H1 (cell line): ENCODE measurements around the gene CLN6.

Experiments
- CTCF ChIP-seq, 3 experiments: IDR thresholded peaks; 1 replicate in 2 of 3; 2 replicates in 1 of 3; pipeline versions ENCODE4 v1.5.1 to v1.6.1; 2011; ENCODE audit warnings: low read length in 3 of 3, mild to moderate bottlenecking in 3 of 3, inconsistent platforms in 2 of 3, low read depth in 1 of 3, moderate library complexity in 1 of 3; ENCODE audit not compliant: insufficient read depth in 1 of 3; ENCODE audit errors: control extremely low read depth in 1 of 3
- HDAC2 ChIP-seq, 2 experiments: fragments of 300-600 bp in 1 of 2; sonication (generic) in 1 of 2; IDR thresholded peaks; 2 replicates each; pipeline ENCODE4 v1.6.1; 2011 to 2012; ENCODE audit warnings: low read depth in 2 of 2, low read length in 2 of 2, mild to moderate bottlenecking in 2 of 2, moderate library complexity in 2 of 2, borderline replicate concordance in 1 of 2, inconsistent platforms in 1 of 2
- RAD21 ChIP-seq, 2 experiments: IDR thresholded peaks in 1 of 2; conservative IDR thresholded peaks in 1 of 2; 2 replicates each; pipeline ENCODE4 v1.6.1; 2011; ENCODE audit warnings: low read depth in 2 of 2, low read length in 2 of 2, improper control_type of control experiment in 1 of 2, inconsistent platforms in 1 of 2, mild to moderate bottlenecking in 1 of 2, moderate library complexity in 1 of 2
- SIN3A ChIP-seq, 2 experiments: IDR thresholded peaks in 1 of 2; conservative IDR thresholded peaks in 1 of 2; 2 replicates each; pipeline ENCODE4 v1.6.1; 2011 to 2012; ENCODE audit warnings: low read length in 2 of 2, improper control_type of control experiment in 1 of 2, low read depth in 1 of 2, mild to moderate bottlenecking in 1 of 2

- no peak for TF ChIP-seq RAD21 (IDR thresholded peaks at IDR 0.05 in 1 of 2, conservative IDR thresholded peaks at IDR 0.05 in 1 of 2; ENCODE audit: low read depth in 2 of 2, low read length in 2 of 2)
- no peak for TF ChIP-seq SIN3A (conservative IDR thresholded peaks at IDR 0.05 in 1 of 2, IDR thresholded peaks at IDR 0.05 in 1 of 2; ENCODE audit: low read depth in 1 of 2, low read length in 2 of 2)
- no peak for TF ChIP-seq CTCF (IDR thresholded peaks at IDR 0.05; ENCODE audit: control extremely low read depth in 1 of 3, insufficient read depth in 1 of 3, low read depth in 1 of 3, low read length in 3 of 3)
- no peak for TF ChIP-seq HDAC2 (IDR thresholded peaks at IDR 0.05; ENCODE audit: borderline replicate concordance in 1 of 2, low read depth in 2 of 2, low read length in 2 of 2)
These were observed 24.0 kb downstream of the CLN6 start for GRCh38 chr15:68205558-68205944.
